HG02840 (cell line): ENCODE results near the gene FBXO31.
A peak's percentile ranks its signal among the peaks of the same experiment; 100 is the strongest.

ENCODE experiments used
- ATAC-seq: cut with Tn5 transposase; IDR thresholded peaks from one replicate; pipeline ENCODE4 v1.9.1; 2021; ENCODE audit warnings: mild to moderate bottlenecking, moderate library complexity, moderate number of reproducible peaks; ENCODE audit not compliant: unreplicated experiment, low FRiP score

Gene FBXO31

DNA sequence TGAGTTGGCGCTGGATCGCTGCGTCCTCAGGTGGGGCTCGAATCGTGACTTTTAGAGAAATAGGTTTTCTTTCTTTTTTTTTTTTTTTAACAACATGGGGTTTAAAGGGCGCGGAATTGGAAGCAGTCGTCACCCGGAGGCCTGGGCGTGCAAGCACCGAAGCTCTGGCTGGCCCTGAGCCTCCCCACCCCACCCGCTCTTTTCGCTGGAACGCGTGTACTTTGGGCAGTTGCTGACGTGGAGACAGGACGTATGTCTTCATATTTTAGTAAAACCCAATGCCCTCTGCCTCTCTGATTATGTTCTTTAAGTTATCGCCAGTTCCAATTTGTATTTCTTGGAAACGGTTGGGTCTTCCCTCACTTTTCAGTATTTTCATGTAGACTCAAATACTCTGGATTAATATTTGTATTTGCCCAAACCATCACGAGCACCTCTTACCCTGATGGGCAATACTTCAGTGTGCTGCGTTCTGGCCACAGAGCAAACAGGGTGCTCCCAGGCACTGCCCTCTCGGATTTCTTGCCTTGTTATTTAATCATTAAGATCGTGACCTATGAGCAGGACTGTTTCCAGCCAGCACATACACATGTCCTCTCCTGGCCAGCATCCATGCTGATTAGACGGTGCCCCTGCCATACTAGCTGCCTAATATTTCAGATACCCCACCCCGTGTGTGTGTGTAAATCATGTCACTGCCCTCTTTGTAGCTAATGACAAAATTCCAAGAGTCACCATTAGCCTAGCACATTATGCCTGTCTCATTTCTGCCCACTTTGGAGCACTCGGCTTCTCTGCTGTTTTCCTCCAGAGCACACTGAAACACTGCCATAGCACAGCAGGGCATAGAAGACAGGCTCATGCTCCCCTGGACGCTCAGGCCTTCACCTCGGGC is 65.6 kb downstream of the FBXO31 start:
- peak; percentile 13 for ATAC-seq

DNA sequence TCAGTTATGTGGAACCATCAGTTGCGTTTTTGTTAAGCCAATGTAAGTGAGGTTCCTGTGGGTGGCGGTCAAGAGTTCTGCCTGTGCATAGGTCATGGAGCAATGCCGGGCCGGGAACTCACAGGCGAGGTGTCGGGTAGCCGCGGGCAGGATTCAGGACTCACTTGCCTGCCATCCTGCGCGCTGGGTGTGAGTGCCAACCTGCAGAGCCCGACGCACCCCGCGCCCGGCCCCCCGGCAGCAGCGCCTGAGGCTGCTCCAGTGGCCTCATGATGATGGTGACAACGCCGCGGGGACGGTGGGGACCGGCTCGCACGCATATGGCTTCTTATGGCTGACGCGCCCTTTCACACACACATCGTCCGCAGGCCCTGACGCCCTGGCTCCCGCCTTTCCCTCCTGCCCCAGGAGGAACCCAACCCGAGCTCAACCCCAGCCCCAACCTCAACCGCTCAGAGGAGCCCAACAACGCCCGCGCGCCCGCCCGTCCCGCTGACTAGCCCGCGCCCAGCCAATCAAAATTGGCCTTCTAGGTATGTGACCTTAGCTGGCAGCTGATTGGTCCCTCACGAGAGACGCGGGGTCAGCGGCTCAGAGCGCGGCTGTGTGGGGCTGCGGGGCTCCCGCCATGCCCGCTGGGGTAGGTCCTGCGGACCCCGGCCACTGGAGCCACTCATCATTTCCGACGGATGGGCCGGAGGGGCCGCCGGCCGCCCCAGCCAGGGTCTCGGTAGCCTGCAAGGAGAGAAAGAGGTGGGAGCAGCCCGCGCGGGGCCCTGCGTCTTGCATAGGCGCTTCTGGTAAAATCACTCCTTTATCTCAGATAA is 66.4 kb downstream of the FBXO31 start, which contains the start of gene C16orf95:
Gene C16orf95, minus strand, starts transcription at position 470 of the 827 bp plus-strand sequence. Its CDS starts 150 bp downstream, at position 320.
- peak; percentile 90 for ATAC-seq

DNA sequence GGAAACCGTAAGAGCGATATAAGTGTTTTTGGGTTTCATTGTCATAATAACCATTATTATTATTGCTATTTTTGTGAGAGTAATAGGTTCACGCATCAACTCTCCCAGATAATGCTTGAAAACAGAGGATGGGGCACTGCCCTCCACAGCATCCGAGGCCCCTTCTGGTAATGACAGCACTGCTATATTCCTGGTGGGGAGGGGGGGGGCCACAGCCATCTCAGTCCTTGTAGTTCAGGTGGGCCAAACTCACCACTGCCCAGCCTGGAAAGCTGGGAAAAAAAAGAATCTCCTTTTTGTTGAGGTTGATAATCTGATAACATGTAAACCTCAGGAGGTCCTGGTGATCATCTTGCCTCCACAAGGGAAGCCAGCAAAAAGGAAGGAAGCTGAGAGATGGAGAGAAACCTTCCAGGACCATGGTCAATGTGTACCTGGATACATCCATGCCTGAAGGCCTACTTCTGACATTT is 67.1 kb downstream of the FBXO31 start:
- ATAC-seq: no peak

DNA sequence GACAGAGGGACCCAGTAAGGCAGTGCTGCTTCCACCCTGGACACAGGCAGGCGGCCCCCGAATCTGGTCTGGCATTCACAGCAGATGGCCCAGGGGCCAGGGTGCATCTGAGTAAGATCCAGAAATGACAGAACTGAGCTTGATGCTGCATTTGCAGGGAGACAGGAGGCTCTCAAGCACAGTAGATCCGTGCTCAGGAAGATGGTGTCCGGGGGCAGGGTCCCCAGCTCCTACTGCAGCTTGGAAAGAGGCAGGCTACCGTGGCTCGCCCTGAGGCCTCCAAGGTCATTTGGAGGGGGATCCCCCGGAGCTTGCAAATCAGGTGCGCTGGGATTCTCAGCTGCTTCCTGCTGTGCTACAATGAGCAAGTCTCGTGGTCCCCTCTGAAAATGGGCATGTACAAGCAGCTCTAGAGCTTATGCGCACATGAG is 68.6 kb downstream of the FBXO31 start:
- ATAC-seq: no peak

DNA sequence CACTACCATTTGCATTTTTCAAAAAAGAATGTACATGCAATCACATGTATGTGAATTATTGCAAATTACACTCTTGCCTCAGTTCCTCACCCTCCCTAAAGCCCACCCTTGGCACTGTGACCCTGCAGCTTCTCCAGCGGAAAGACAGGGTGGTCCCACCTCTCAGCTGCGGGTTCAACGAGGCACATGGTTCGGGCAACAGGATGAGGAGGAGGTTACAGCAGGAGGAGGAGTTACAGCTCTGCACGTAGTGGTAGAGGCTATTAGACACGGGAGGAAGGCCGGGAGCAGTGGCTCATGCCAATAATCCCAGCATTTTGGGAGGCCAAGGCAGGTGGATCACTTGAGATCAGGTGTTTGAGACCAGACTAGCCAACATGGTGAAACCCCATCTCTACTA is 71.6 kb downstream of the FBXO31 start:
- ATAC-seq: no peak

DNA sequence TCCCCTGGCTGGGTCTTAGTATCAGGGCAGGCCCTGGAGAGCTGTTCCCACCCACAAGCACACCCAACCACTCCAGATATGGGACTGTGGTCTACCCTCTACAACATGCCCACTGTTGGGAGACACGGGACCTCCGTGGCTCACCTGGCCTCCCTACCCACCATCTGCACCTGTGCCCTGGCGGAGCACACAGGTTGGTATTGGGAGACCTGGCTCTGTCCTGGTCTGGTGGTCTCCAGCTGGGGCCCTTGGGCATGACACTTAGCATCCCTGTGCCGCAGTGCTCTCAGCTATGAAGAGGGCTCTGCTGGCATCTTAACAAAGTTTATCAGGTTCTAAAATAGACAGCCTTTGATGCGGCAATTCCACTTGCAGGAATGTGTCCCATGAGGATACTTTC is 72.2 kb downstream of the FBXO31 start:
- ATAC-seq: no peak

GRCh38 chr16:87310610-87311009 is 73.0 kb downstream of the FBXO31 start:
- no peak for ATAC-seq

DNA sequence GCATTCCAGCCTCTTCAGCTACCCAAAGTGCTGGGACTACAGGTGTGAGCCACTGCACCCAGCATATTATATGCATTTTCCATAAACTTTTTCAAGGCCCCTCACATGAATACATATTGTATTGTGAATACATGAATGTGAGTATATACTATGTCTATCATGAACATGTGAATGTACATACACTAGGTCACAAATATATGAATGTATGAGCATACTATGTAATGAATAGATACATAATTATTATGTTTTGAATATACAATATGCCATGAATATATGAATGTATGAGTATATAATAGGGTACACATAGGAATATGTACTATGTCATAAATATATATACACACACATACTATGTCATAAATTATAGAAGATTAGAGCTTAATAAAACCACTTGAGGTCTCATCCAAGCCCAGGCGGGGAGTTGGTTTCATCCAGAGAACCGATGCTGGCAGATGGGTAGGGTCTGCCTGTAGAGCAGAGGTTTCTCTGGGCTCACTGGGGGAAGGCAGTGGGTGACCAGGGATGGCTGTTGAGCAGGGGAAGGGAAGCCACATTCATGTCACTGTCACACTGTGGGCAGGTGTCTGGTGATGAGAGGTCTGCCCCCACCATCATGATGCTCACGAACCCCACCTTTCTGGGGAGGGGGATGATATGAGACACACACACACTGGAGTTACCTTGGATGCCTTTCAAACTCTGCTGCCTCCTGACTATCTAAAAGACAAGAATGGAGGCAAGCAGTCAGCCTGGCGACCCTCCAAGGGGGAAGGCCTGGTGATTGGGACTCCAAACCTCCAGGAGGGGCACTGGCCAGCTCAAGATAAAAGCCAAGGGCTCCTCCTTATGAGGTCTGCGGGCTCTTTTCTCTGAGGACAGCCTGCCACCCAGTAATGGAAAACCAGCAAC is 73.7 kb downstream of the FBXO31 start:
- no peak for ATAC-seq

GRCh38 chr16:87308826-87309225 is 74.8 kb downstream of the FBXO31 start:
- no peak for ATAC-seq

DNA sequence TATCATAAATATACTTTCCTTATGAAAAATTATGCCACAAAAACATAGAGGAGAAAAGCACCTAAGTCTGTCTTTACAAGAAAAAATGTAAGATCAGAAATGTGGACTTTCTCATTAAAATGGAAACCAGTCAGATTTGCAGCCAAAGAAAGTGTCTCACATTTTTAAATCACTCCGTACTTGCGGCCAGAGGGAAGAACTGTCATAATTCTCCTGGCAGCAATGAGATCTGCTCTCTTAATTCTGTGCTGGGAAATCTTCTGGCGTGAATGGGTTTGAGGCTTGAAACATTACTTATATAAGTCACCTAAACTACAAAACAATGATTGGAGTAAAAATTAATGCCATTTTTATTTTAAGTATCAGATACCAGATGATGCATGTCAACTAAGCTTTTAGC is 77.1 kb downstream of the FBXO31 start:
- no peak for ATAC-seq

- ATAC-seq: no peak
Measured at GRCh38 chr16:87305505-87306391, 77.8 kb downstream of the FBXO31 start.

DNA sequence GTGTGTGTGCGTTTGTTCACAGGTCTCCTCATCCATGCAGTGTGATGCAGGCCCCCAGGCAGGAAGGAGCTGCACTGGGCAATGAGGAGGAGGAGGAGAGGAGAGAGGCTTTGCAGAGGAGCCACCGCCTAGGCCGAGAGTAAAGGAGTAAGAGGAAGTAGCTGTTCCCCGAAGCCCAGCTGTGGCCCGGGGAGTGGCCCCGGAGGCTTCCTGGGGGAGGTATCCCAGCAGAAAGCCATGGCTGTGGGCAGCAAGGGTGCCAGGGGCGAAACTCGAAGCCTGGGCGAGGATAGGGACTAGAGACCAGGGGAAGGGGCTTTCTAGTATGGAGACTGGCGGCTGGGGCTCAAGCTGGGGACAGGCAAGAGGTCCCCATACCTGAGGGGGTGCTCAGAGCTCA is 78.6 kb downstream of the FBXO31 start:
- ATAC-seq: no peak

DNA sequence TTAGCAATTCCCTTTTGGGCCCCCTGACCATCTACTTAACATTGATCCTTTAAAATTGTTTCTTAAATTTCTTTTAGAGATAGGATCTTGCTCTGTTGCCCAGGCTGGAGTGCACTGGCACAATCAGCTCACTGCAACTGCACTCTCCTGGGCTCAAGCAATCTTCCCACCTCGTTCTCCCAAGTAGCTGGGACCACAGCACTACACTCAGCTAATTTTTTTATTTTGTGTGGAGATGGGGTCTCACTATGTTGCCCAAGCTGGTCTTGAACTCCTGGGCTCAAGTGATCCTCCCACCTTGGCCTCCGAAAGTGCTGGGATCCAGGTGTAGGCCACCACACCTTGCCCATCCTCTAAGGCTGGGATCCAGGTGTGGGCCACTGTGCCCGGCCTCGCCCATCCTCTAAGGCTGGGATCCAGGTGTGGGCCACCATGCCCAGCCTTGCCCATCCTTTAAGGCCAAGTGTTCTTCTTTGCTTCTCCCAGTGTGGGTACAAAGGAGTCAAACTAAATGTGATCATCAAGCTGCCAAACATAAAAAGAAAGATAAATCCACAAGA is 79.5 kb downstream of the FBXO31 start:
- ATAC-seq: no peak

DNA sequence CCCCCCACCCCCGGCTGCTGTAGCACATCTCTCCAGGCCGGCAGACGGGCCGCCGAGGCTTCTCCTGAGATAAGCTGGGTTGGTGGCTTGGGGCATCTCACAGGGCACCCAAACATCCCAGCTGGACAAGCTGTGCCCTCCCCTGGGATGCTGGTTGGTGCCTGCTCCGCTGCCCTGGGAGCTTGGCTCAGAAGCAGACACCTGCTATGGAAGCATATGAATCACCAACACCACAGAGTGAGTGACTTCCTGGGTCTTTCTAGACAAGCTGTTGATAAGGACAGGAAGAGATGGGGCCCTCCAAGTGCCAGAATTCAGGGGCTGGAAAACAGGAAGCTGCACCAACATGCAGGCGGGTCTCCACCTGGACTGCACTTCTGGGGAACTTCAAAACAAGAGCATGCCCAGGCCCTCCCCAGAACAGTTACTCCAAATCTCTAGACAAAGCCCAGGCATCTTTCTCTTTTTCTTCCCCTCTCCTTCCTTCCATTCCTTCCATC is 80.1 kb downstream of the FBXO31 start:
- ATAC-seq: no peak

GRCh38 chr16:87298857-87299465 is 84.6 kb downstream of the FBXO31 start:
- no peak for ATAC-seq

- no peak for ATAC-seq
Measured at GRCh38 chr16:87297918-87298631, 85.5 kb downstream of the FBXO31 start.

DNA sequence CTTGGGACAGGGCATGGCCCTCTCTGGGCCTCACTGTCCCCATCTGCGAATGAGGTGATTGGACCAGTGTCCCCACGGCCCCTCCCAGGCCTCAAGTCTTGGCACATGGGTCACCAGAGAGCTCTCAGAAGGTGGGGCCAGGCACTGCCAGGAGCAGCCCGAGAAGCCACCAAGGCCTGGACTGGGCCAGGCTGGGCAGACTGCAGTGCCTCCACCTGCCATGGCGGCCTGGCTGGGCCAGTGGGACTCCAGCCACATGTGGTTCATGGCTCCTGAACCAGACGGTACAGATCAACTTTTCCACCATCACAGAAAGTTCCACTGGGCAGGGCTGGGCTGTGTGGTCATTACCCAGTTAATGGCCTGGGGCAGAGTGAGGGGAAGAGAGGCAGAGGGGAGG is 86.2 kb downstream of the FBXO31 start:
- no peak for ATAC-seq
